Left colon (tissue), 2 donors: ENCODE results near the gene B4GALT6. TPM values are rescaled to one million over a fixed set of nuclear protein-coding genes. Genes with fewer than 3 reads are reported as not detected.

Experiments used
- ATAC-seq: fragments of 200-7000 bp; cut with Tn5 transposase; one replicate; pipeline ENCODE4 v1.9.1; 2020; ENCODE audit warnings: mild to moderate bottlenecking, moderate library complexity
- DNase-seq, 2 donors: peaks; one replicate each; pipeline ENCODE4 v3.0.0-alpha.2; 2020
- intact Hi-C, 2 donors: fragments of 100-400 bp; cut with DNase I in 1 of 2; cut with micrococcal nuclease in 1 of 2; formaldehyde crosslinking; loops; one replicate each; pipeline versions ENCODE4 v1.11.2 to v1.14.0; 2022; cut with DNase I, micrococcal nuclease
- total RNA-seq, 2 donors: library from RNA; stranded (reverse); fragmentation: NEBNext Ultra II Directional; extraction: Animal tissue kit (Norgen Biotek cat#: 25700); gene quantifications; one replicate each; pipeline ENCODE4 v1.2.1, GENCODE V29; 2021
- donor health status: DM: no; HTN: no; CAD: no.
- donor health status: DM: yes; HTN: yes; CAD: no.

B4GALT6 gene
- total RNA-seq, 2 donors from 2014 or later: 5.2 to 6.0 TPM

GRCh38 chr18:31671951-31672350 lies 12.4 kb downstream of the B4GALT6 start:
- ATAC-seq: no peak
- DNase-seq: no peak
- intact Hi-C loops: no loop called here

DNA sequence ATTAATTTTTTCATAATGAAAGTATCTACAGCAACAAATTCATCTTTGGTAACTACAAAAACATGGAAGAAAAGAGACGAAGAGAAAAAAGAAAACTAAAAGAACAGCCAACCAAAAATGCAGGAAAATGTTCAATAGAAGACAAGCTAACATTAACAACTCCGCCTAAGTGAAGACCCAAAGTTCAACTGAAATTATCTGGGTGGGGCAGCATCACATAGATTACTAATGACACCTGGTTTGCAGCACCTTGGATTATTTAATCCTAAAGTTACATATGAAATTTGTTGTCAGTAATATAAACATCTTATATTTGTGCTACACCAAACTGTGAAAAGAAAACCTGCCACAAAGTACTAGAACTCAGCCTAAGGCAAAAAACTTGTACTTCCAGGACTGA lies 14.8 kb downstream of the B4GALT6 start:
- no peak for ATAC-seq
- intact Hi-C loops: no loop called here
- no peak for DNase-seq

DNA sequence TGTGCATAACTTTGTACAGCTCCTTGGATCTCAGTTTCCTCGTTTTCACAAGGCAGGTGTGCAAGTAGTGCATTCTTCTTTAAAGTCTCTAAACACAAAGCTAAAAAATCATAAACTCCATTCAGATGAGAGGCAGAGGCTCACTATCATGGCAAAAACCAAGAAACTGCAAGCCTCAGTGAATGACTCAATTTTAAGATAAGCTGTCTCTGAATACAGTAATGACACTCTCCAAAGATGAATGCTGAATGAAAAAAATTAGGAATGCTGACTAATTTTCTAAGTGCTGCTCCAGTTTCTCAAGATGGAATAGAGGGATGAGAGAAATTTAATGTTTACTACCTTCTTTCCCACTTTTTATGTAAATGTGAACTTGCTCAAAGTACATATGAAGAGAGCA lies 17.2 kb downstream of the B4GALT6 start:
- intact Hi-C loops: no loop called here
- DNase-seq: no peak
- ATAC-seq: no peak

DNA sequence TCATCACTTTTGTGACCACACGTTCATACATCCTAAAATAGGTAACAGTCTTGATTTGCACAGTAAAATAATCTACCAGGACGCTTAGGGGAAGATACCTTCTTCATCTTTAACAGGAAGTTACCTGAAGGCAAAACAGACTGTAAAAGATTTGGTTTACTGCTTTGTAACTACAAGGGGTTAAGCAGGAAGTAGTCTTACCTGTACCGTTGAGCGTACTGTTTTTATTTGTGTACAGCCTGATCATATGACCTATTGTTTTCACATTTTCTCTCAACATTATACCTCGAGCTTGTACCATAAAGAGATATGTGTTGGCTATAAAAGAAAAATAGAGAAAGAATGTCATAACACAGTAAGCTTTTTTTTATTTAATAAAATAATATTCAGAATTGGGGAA lies 18.3 kb downstream of the B4GALT6 start:
- intact Hi-C loops: no loop called here
- DNase-seq (no peak), ATAC-seq (peak; percentile 80)

- ATAC-seq (no peak), DNase-seq (no peak)
- intact Hi-C loops: no loop called here
These were observed 20.3 kb downstream of the B4GALT6 start for GRCh38 chr18:31664101-31664500.

DNA sequence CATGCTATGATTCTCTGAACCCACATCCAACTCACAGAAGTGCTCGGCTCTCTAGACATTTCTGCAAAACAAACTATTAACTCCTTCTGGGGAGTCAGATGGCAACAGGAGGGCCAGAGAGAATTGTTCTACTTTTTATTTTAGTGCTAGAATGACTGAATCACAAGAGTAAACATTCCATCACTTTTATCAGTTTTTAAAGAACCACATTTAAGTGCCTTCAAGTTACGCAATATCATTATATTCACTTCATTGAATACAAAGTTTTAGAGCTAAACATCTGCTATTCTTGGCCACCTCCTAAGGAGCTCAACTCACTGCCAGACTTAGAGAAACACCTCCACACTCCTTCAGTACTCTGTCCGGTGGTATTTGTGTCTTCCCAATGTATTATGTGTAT lies 22.4 kb downstream of the B4GALT6 start:
- DNase-seq (no peak), ATAC-seq (no peak)
- intact Hi-C loops: no loop called here

GRCh38 chr18:31660763-31661162 lies 23.6 kb downstream of the B4GALT6 start:
- no peak for ATAC-seq
- intact Hi-C loops: no loop called here
- no peak for DNase-seq

DNA sequence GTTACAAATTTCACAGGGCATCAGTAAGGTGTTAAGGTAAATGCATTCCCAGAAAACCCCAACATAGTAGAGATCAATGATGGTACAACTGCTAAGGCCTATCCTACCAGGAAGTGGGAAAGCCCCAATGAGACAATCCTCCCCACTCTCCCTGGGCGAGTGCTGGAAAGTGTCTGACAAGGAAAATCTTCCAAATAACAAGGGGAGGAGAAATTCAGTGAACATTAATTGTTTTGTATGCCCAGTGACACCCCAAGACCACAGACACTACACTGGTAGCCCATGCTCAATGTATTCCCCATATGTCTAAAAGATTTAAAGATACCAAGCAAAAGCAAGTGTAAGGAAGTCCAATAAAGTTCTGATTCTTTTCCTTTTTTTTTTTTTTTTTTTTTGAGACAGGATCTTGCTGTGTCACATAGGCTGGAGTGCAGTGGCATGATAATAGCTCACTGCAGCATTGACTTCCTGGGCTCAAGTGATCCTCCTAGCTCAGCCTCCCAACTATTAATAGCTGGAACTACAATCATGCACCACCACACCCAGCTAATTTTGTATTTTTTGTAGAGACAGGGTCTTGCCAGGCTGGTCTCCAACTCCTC lies 24.7 kb downstream of the B4GALT6 start:
- intact Hi-C loops: no loop called here
- DNase-seq: no peak
- peak; percentile 58 for ATAC-seq

DNA sequence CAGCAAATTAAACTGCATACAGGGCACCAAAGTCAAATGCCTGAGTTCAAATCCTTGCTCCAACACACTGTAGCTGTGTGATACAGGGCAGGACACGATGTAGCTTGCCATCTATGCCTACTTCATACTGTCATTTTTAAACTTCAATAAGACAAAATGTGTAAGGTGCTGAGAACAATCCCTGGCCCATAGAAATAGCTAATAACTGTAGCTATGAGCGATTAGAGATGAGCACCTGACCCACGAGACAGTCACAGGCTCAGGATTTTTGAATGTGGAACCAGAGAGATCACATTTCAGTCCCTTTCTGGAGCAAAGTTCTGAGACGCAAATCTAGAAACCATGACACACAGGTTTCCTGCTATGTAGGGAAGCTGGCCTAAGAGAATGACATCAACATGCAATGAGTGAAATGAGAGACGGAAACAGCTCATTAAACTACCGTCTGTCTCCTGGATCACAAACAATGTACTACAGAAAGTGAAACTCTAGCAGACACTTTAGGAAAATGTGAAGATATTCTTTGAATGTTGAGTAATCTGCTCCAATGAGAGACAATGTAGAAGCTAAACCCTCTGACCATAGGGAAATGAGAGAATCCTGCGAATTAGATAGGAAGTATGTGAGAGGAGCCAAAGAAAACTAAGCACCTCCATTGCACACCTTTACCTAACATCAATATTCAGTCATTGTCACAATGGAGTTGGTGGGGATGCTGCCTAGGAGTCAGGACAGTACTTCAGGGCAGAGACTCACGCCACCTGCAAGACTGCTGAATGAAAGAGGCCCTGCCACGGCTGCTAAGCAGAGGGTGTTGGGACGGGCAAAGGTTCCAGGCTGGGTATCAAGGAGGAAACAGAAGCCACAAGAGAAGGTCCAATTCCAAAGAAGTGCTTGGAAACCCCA lies 25.5 kb downstream of the B4GALT6 start:
- DNase-seq: no peak
- intact Hi-C loops: no loop called here
- peak; percentile 92 for ATAC-seq

- DNase-seq (peak in 1 of 2 donors; percentile 42), ATAC-seq (peak; percentile 70)
- intact Hi-C loops: no loop called here
These were observed 26.3 kb downstream of the B4GALT6 start for GRCh38 chr18:31657823-31658669.

GRCh38 chr18:31656754-31657153 lies 27.6 kb downstream of the B4GALT6 start:
- DNase-seq (no peak), ATAC-seq (no peak)
- intact Hi-C loops: no loop called here

- DNase-seq (no peak), ATAC-seq (no peak)
- intact Hi-C loops: no loop called here
These were observed 29.0 kb downstream of the B4GALT6 start for GRCh38 chr18:31655354-31655753.

DNA sequence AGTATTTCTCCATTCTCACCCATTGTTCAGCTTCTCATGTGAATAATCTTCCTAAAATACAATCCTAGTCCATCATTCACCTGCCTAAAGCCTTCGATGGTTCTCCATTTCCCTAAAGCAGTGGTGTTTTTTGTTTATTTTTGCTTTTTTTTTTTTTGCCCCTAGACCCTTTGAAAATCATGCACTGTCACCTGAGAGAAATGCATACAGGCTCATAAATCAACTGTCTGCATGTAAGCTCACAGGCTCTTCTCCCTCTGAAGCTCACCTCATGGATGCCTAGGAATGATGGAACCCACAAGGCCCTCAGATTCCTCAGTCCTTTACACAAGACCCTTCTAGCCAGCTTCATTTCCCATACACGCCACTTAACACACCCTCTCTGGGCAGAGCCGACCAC lies 31.5 kb downstream of the B4GALT6 start:
- intact Hi-C loops: no loop called here
- DNase-seq: no peak
- ATAC-seq: no peak

DNA sequence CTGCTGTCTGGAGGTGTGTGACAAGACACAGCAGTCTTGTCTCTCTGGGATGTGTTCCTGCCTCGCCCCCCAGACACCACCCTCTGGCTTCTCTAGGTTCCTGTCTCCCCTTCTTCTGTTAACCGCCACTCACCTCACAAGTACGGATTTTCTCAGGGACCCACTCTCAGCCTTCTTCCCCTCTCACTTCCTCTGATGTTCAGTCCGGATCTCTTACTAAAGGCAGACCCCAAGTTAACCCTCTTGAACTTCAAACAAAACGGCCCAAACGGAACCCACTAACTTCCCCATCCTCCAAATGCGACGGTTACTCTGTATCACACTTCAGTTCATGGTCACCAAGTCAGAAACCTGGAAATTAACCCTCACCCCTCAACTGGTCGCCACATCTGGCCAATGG lies 32.0 kb downstream of the B4GALT6 start:
- intact Hi-C loops: no loop called here
- DNase-seq (no peak), ATAC-seq (no peak)

- no peak for DNase-seq
- intact Hi-C loops: no loop called here
- ATAC-seq: no peak
These were observed 33.0 kb downstream of the B4GALT6 start for GRCh38 chr18:31651369-31651768.

GRCh38 chr18:31649978-31650719 lies 34.2 kb downstream of the B4GALT6 start:
- intact Hi-C loops: no loop called here
- no peak for ATAC-seq
- DNase-seq: no peak

- intact Hi-C loops: no loop called here
- no peak for ATAC-seq
- DNase-seq: no peak
These were observed 34.9 kb downstream of the B4GALT6 start for GRCh38 chr18:31649449-31649848.

DNA sequence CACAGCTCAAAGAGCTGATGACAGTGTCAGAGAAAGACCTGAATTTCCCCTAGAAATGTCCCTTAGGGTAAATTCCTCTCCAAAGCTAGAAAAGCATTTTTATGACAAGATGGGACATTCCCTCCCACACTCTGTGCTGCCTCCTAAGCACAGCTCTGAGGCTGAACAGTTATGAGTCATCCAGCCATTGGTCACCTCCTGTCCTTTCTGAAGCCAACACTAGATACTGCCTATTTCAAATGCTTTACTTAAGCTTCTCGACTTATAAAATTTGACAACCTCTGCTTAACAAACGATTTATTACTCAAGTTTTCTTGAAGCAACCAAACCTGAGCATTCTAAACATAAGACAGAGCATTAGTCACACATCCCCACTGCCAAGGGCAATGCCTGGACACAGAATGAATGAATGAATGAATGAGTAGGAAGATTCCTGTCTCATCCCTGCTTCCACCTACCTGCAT lies 35.4 kb downstream of the B4GALT6 start:
- intact Hi-C loops: no loop called here
- DNase-seq: no peak
- peak; percentile 38 for ATAC-seq

- intact Hi-C loops: no loop called here
- ATAC-seq (no peak), DNase-seq (no peak)
These were observed 35.9 kb downstream of the B4GALT6 start for GRCh38 chr18:31648458-31648857.
